C4-2B (cell line): Measurements from ENCODE around the gene CIART.

Experiments used
- H3K27ac ChIP-seq: fragments of 450-650 bp; 2 replicates; pipeline ENCODE4 v1.5.1; 2017
- CTCF ChIP-seq: fragments of 450-650 bp; conservative IDR thresholded peaks from 2 replicates; pipeline ENCODE4 v1.5.1; 2017; ENCODE audit warnings: mild to moderate bottlenecking
- ZFX ChIP-seq: fragments of 450-650 bp; IDR thresholded peaks from 2 replicates; pipeline ENCODE4 v1.6.1; 2017

Gene CIART

DNA sequence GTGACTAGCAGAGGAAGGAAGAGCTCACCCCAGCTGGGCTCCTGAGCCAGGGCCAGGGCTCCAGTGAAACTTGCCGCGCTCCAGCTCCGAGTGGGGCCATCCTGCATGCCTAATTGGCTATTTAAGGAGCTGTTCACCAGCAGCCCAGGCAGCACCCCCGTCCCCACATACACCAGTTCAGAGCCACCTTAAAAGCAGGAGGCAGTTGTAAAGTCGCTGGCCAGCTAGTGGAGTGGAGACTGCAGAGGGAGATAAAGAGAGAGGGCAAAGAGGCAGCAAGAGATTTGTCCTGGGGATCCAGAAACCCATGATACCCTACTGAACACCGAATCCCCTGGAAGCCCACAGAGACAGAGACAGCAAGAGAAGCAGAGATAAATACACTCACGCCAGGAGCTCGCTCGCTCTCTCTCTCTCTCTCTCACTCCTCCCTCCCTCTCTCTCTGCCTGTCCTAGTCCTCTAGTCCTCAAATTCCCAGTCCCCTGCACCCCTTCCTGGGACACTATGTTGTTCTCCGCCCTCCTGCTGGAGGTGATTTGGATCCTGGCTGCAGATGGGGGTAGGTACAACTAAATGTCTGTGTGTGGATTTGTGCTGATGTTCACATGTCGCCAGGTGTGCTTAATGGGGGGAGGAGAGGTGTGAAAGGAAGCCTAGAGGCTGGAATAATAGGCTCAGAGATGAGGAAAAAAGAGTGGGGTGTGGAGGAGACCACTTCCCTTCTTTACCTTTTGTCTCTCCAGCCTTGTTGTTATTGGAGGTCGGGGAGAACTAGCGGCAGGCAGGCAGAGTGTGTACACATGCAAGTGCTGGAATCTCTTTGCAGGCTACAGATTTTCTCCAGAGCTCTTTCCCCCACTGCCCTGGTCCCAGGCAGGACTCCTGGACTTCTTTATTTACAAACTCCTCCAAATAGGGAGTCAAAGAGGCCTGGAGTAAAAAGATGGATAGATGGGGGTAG lies 24.4 kb upstream of the CIART start, which contains the start of gene CA14:
CA14 (plus strand) TSS at position 151 of the 962 bp plus-strand sequence; CDS start at position 506, 355 bp downstream.
- TF ChIP-seq CTCF, result no peak
- H3K27ac ChIP-seq, result no peak within 1 kb of the TSS

DNA sequence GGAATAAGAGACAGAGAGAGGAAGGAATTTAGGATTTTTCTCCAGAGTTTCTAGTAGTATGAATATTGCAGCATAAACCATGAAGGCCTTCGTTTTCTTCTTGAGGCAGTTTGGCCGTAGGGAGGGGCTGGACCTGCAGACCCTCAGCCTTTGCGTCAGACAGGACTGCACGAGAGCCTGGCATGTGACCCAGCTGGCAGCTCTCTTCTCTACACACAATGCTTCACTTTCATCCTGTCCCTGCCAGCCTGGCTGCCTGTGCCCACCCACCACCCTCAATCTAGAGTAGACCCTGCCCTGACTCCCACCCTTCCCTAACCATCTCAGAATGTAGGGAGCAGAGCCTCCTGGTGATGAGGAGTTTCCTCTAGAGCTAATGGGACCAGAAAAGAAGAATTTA lies 23.1 kb upstream of the CIART start:
- H3K27ac ChIP-seq, result peak overlapping the region; percentile 17; the same call in 1 of the 2 replicates
- TF ChIP-seq CTCF (no peak), ZFX (no peak)

DNA sequence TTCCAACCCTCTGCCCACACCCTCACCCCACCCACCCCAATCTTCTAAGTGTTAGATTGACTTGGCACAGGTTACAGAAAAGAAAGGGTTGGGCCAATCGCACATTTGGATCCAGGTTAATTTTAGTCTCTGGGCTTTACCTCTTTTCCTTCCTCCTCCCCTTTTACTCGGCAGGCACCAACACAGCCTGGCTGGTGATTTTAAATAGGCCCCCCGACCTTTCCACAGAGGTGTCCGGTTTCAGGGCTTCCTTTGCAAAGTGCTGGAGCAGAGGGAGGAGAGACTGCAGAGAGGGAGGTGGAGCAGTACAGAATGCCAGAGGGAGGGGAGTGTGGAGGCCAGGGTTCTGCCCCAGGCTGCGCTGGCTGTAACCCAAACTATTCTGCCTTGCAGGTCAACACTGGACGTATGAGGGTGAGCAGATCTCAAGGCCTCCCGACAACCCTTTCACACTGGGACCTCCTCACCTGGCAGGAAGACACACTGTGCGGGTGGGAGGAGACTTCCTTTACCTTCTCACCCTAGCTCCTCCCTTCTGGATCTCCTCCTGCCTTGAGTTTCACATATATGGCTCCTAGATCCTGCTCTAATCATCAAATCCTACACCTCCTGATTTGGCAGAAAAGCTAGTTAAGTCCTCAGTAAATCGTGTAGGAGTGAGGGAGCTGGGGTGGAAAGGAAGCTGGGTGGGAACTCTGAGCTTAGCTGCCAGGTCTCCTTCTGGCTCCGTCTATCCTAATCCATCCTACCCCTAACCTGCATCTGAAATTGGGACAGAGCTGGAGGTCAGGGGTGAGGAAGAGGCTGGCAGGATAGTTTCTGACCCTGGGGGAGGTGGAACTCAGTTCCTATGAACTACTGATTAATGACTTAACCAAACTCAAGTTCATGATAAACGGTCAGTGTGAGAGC lies 22.3 kb upstream of the CIART start:
- H3K27ac ChIP-seq, result peak overlapping the region; percentile 17
- TF ChIP-seq CTCF (no peak), ZFX (no peak)

DNA sequence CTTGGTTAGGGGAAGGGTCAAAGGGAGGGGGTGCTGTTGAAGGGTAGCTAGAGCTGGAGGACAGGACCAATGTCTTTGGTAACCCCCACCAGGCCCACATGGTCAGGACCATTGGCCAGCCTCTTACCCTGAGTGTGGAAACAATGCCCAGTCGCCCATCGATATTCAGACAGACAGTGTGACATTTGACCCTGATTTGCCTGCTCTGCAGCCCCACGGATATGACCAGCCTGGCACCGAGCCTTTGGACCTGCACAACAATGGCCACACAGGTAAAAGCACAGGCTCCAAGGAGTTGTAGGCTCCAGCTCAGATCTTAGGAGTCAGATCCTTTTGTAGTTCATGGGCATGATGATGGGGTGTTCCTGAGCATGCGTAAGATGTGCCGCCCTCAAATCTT lies 21.0 kb upstream of the CIART start:
- TF ChIP-seq CTCF (no peak), ZFX (no peak)
- H3K27ac ChIP-seq, result no peak overlapping the region

- no peak overlapping the region for H3K27ac ChIP-seq
- no peak for TF ChIP-seq CTCF
- TF ChIP-seq ZFX, result no peak
Observed at GRCh38 chr1:150262388-150263320, 19.7 kb upstream of the CIART start.

GRCh38 chr1:150263549-150263948 lies 18.8 kb upstream of the CIART start:
- TF ChIP-seq CTCF, result no peak
- no peak for TF ChIP-seq ZFX
- no peak overlapping the region for H3K27ac ChIP-seq
